ENCODE data around the gene SEPTIN1. TPM values are rescaled to one million over a fixed set of nuclear protein-coding genes. Genes with fewer than 3 reads are reported as not detected.

The SEPTIN1 gene, protein sequence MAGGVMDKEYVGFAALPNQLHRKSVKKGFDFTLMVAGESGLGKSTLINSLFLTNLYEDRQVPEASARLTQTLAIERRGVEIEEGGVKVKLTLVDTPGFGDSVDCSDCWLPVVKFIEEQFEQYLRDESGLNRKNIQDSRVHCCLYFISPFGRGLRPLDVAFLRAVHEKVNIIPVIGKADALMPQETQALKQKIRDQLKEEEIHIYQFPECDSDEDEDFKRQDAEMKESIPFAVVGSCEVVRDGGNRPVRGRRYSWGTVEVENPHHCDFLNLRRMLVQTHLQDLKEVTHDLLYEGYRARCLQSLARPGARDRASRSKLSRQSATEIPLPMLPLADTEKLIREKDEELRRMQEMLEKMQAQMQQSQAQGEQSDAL
- 0.94 TPM for total RNA-seq (2013)
- polyA plus RNA-seq (under 1 TPM; 0.31 to 0.60 (median 0.49) TPM), polyA minus RNA-seq (0.14 TPM in 1 of 2 replicates, not detected in the other), total RNA-seq (0 to 1.1 (median 0.37) reads per million in 11 experiments)

DNA sequence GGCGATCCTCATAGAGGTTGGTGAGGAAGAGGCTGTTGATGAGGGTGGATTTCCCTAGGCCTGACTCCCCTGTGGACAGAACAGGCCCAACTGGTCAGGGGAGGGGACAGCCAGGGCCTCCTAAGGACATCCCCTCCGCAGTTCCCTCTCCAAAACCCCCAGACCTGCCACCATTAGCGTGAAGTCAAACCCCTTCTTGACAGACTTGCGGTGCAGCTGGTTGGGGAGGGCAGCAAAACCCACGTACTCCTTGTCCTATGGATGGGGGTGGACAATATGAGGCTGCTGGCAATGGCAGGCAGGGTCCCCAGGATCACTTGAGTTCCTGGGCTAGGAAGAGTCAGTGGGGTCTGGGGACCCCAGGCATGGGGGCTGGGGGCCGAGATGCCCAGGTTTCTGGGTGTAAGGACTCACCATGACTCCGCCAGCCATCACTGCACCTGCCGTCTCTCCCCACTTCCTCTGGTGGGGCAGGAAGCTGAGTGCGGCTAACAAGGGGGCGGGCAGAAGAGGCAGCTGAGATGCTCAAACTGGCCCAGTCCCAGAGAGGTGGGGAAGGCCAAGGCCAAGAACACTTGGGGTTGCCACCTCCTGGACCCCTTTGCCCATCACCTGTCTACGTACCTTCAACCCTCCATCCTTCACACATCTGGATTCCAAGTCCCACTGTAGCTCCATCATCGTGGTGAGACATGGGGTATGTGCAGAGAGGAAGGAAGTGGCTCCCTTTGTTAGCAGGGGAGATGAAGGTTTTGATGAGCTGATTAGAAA, at the start of gene SEPTIN1:
SEPTIN1 (minus strand) TSS at position 451 of the 771 bp plus-strand sequence; CDS start at position 432, 19 bp downstream.
- Mint-ChIP-seq H3K27ac (peak within 1 kb of the TSS in 3 of 7 donors; percentile 28 to 36 (median 32)), H3K4me1 (peaks cover 25% of the 10 kb centered on the region), H3K4me3 (peak within 1 kb of the TSS; percentile 42 to 56), H3K9me3 (no peaks in the 10 kb centered on the region), H3K27me3 (ENCODE audit: low read depth in 3 of 3) (peaks cover 10 to 15% (median 13%) of the 10 kb centered on the region in 3 donors), H3K36me3 (no peaks in the 10 kb centered on the region)
- peaks cover 7% of the 10 kb centered on the region for H3K79me2 ChIP-seq (ENCODE audit: insufficient read depth, low read length)
- no peaks in the 10 kb centered on the region for H3K36me3 ChIP-seq (replicated peaks in 1 of 2; ENCODE audit: control insufficient read depth in 1 of 2, insufficient read depth in 2 of 2, low read length in 2 of 2)
- peaks cover 22 to 34% of the 10 kb centered on the region in 2 donors for H3K4me1 ChIP-seq (ENCODE audit: control insufficient read depth in 1 of 2, insufficient read depth in 2 of 2, low read length in 2 of 2)
- TF ChIP-seq, protein P1, sequence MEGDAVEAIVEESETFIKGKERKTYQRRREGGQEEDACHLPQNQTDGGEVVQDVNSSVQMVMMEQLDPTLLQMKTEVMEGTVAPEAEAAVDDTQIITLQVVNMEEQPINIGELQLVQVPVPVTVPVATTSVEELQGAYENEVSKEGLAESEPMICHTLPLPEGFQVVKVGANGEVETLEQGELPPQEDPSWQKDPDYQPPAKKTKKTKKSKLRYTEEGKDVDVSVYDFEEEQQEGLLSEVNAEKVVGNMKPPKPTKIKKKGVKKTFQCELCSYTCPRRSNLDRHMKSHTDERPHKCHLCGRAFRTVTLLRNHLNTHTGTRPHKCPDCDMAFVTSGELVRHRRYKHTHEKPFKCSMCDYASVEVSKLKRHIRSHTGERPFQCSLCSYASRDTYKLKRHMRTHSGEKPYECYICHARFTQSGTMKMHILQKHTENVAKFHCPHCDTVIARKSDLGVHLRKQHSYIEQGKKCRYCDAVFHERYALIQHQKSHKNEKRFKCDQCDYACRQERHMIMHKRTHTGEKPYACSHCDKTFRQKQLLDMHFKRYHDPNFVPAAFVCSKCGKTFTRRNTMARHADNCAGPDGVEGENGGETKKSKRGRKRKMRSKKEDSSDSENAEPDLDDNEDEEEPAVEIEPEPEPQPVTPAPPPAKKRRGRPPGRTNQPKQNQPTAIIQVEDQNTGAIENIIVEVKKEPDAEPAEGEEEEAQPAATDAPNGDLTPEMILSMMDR (IDR thresholded peaks at IDR 0.05) = no peak
- H3K9me3 ChIP-seq (replicated peaks in 1 of 2; ENCODE audit: control insufficient read depth in 1 of 2, insufficient read depth in 1 of 2, low read length in 2 of 2) = no peaks in the 10 kb centered on the region
- no peak within 1 kb of the TSS for H3K4me2 ChIP-seq (replicated peaks; ENCODE audit: extremely low read depth, low read length, poor library complexity, severe bottlenecking)
- H3K27ac ChIP-seq (ENCODE audit: low read depth in 1 of 2, low read length in 2 of 2) = no peak within 1 kb of the TSS
- H2AFZ ChIP-seq (ENCODE audit: insufficient read depth, low read depth, low read length, poor library complexity, severe bottlenecking) = peak within 1 kb of the TSS; percentile 21
- DNase-seq = no peak
- WGBS (ENCODE audit: insufficient coverage) = 16% methylated on average over 5 of the region's 12 CpGs
- no peak within 1 kb of the TSS for H3K4me3 ChIP-seq (replicated peaks in 1 of 3; ENCODE audit: low read depth in 2 of 3, low read length in 3 of 3)
- H3K9ac ChIP-seq (ENCODE audit: insufficient read depth, low read length, poor library complexity, severe bottlenecking) = no peak within 1 kb of the TSS
- intact Hi-C loops (cut with micrococcal nuclease) = no loop called here
- H4K20me1 ChIP-seq (ENCODE audit: insufficient read depth, low read length) = no peaks in the 10 kb centered on the region
- peaks cover 0 to 3% of the 10 kb centered on the region in 2 donors for H3K27me3 ChIP-seq (ENCODE audit: control insufficient read depth in 2 of 2, insufficient read depth in 2 of 2, low read length in 2 of 2)

DNA sequence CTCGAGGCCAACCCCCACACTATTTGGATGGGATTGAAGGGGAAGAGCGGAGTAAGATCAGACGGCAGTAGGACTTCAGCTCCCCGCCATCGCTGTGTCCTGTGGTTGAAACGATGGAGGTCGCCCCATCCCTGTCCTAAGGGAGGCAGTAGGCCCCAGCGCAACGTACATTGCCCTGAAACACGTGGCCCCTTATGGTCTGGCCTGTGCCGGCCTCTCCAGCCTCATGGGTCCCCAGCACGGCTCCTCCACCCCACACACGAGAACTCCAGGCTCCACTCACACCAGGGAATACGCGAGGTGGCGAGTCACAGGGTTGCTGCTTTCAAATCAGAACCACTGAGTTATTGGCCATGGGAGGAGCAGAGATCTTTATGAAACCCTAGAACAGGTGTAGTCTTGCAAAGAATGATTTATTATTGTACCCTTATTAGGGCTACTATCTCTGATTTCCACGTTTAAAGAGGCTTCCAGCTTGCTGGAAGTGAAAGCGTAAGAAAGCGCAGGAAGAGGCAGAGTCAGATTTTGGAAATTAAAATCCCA, 48.1 kb upstream of the SEPTIN1 start:
- TF ChIP-seq, protein P1 (IDR thresholded peaks at IDR 0.05) = peak; percentile 45
- H3K9me3 ChIP-seq (replicated peaks in 1 of 2; ENCODE audit: control insufficient read depth in 1 of 2, insufficient read depth in 1 of 2, low read length in 2 of 2) = no peaks in the 10 kb centered on the region
- Mint-ChIP-seq H3K4me1 (peaks cover 5% of the 10 kb centered on the region), H3K36me3 (peaks cover 10 to 15% of the 10 kb centered on the region in 2 donors), H3K27me3 (ENCODE audit: low read depth in 3 of 3) (peaks cover 0 to 2% (median 0%) of the 10 kb centered on the region in 3 donors), H3K4me3 (no peak overlapping the region), H3K27ac (no peak overlapping the region), H3K9me3 (no peaks in the 10 kb centered on the region)
- WGBS (ENCODE audit: insufficient coverage) = 61% methylated on average over 10 of the region's 19 CpGs
- H3K79me2 ChIP-seq (ENCODE audit: insufficient read depth, low read length) = peaks cover 31% of the 10 kb centered on the region
- H3K4me3 ChIP-seq (replicated peaks in 1 of 3; ENCODE audit: low read depth in 2 of 3, low read length in 3 of 3) = peak overlapping the region in 2 of 3 experiments; percentile 64 to 86
- H3K9ac ChIP-seq (ENCODE audit: insufficient read depth, low read length, poor library complexity, severe bottlenecking) = peak overlapping the region; percentile 33
- peaks cover 0 to 11% of the 10 kb centered on the region in 2 donors for H3K36me3 ChIP-seq (replicated peaks in 1 of 2; ENCODE audit: control insufficient read depth in 1 of 2, insufficient read depth in 2 of 2, low read length in 2 of 2)
- H3K4me1 ChIP-seq (ENCODE audit: control insufficient read depth in 1 of 2, insufficient read depth in 2 of 2, low read length in 2 of 2) = peaks cover 20 to 26% of the 10 kb centered on the region in 2 donors
- peak overlapping the region; percentile 80 for H2AFZ ChIP-seq (ENCODE audit: insufficient read depth, low read depth, low read length, poor library complexity, severe bottlenecking)
- no peaks in the 10 kb centered on the region for H4K20me1 ChIP-seq (ENCODE audit: insufficient read depth, low read length)
- H3K27ac ChIP-seq (ENCODE audit: low read depth in 1 of 2, low read length in 2 of 2) = peak overlapping the region; percentile 52 to 69
- DNase-seq = no peak
- H3K4me2 ChIP-seq (replicated peaks; ENCODE audit: extremely low read depth, low read length, poor library complexity, severe bottlenecking) = peak overlapping the region; percentile 100
- intact Hi-C loops (cut with micrococcal nuclease) = no loop called here
- H3K27me3 ChIP-seq (ENCODE audit: control insufficient read depth in 2 of 2, insufficient read depth in 2 of 2, low read length in 2 of 2) = no peaks in the 10 kb centered on the region

Measured in CD14-positive monocyte (primary cell).